Osteocyte (in vitro differentiated cells): ENCODE data around the gene ERVV-1. TPM values are rescaled to one million over a fixed set of nuclear protein-coding genes. Genes with fewer than 3 reads are reported as not detected.
"Not testable (repeated sequence)": the region's sequence is repeated elsewhere in the genome, so short reads cannot be mapped to it uniquely, and the experiment has no call there.

Source experiments
- DNase-seq: peaks from one replicate; pipeline ENCODE4 v3.0.0; 2021; ENCODE audit warnings: mixed read lengths; ENCODE audit not compliant: unreplicated experiment; ENCODE audit errors: extremely low spot score
- H3K27ac Mint-ChIP-seq: one replicate; pipeline ENCODE4 v1.8.0; 2021; ENCODE audit warnings: mild to moderate bottlenecking, mixed read lengths; ENCODE audit not compliant: unreplicated experiment
- H3K27me3 Mint-ChIP-seq: one replicate; pipeline ENCODE4 v1.8.0; 2021; ENCODE audit warnings: mixed read lengths; ENCODE audit not compliant: unreplicated experiment
- H3K36me3 Mint-ChIP-seq: one replicate; pipeline ENCODE4 v1.8.0; 2021; ENCODE audit warnings: mixed read lengths; ENCODE audit not compliant: unreplicated experiment
- H3K4me1 Mint-ChIP-seq: one replicate; pipeline ENCODE4 v1.8.0; 2021; ENCODE audit warnings: mixed read lengths; ENCODE audit not compliant: unreplicated experiment
- H3K4me3 Mint-ChIP-seq: one replicate; pipeline ENCODE4 v1.8.0; 2021; ENCODE audit warnings: mild to moderate bottlenecking, moderate library complexity, mixed read lengths; ENCODE audit not compliant: unreplicated experiment
- H3K9me3 Mint-ChIP-seq: one replicate; pipeline ENCODE4 v1.8.0; 2021; ENCODE audit warnings: mixed read lengths; ENCODE audit not compliant: unreplicated experiment
- total RNA-seq: library from RNA; stranded (reverse); gene quantifications from 2 replicates; pipeline ENCODE4 v1.2.1, GENCODE V29; 2021
- TF ChIP-seq, protein P1 (sequence below): fragments of 200-600 bp; sonication (generic); IDR thresholded peaks from 2 replicates; pipeline ENCODE4 v1.5.0; 2021; ENCODE audit warnings: antibody characterized with exemption, mild to moderate bottlenecking, moderate library complexity

Gene ERVV-1
- total RNA-seq, 1 donor from 2014 or later, result not detected

DNA sequence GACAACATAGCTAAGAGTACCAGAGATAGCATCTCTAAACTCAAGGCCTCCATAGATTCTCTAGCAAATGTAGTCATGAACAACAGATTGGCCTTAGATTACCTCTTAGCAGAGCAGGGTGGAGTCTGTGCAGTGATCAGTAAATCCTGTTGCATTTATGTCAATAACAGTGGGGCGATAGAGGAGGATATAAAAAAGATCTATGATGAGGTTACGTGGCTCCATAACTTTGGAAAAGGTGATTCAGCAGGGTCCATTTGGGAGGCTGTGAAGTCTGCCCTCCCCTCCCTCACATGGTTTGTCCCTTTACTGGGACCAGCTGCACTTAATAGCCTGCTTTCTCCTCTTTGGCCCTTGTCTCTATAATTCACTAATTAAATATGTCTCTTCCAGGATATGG is 1.4 kb downstream of the ERVV-1 start:
- H3K36me3 Mint-ChIP-seq, result no peaks in the 10 kb centered on the region
- H3K4me3 Mint-ChIP-seq, result no peak overlapping the region
- H3K9me3 Mint-ChIP-seq, result peaks cover 19% of the 10 kb centered on the region
- no peak for DNase-seq
- no peaks in the 10 kb centered on the region for H3K27me3 Mint-ChIP-seq
- TF ChIP-seq, protein P1, sequence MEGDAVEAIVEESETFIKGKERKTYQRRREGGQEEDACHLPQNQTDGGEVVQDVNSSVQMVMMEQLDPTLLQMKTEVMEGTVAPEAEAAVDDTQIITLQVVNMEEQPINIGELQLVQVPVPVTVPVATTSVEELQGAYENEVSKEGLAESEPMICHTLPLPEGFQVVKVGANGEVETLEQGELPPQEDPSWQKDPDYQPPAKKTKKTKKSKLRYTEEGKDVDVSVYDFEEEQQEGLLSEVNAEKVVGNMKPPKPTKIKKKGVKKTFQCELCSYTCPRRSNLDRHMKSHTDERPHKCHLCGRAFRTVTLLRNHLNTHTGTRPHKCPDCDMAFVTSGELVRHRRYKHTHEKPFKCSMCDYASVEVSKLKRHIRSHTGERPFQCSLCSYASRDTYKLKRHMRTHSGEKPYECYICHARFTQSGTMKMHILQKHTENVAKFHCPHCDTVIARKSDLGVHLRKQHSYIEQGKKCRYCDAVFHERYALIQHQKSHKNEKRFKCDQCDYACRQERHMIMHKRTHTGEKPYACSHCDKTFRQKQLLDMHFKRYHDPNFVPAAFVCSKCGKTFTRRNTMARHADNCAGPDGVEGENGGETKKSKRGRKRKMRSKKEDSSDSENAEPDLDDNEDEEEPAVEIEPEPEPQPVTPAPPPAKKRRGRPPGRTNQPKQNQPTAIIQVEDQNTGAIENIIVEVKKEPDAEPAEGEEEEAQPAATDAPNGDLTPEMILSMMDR, result no peak
- no peaks in the 10 kb centered on the region for H3K4me1 Mint-ChIP-seq
- no peak overlapping the region for H3K27ac Mint-ChIP-seq

DNA sequence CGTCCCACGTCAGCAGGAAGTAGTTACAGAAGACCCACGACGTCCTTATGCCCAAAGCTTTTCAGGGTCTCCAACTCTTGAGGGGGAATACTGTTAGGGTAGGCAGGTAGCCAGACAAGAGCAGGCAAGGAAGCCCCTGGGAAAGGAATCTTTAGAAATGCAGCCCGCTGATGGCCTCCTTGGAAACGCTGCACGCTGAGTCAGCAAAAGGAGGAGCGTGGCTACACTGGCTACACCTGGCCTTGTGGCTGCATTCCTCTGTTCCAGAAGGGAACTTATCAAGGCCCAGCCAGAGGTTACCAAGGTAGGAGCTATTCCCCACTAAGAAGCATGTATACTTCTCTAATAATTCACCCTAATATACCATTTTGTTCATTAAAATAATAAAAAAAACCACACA is 2.0 kb downstream of the ERVV-1 start:
- Mint-ChIP-seq H3K4me3 (no peak overlapping the region), H3K4me1 (no peaks in the 10 kb centered on the region), H3K9me3 (peaks cover 23% of the 10 kb centered on the region), H3K27ac (no peak overlapping the region), H3K36me3 (no peaks in the 10 kb centered on the region), H3K27me3 (no peaks in the 10 kb centered on the region)
- DNase-seq, result no peak
- TF ChIP-seq, protein P1, result no peak

GRCh38 chr19:53019684-53020083 is 6.0 kb downstream of the ERVV-1 start:
- TF ChIP-seq, protein P1, result no peak
- H3K27me3 Mint-ChIP-seq, result no peaks in the 10 kb centered on the region
- H3K36me3 Mint-ChIP-seq, result no peaks in the 10 kb centered on the region
- DNase-seq, result no peak
- peaks cover 18% of the 10 kb centered on the region for H3K9me3 Mint-ChIP-seq
- no peaks in the 10 kb centered on the region for H3K4me1 Mint-ChIP-seq
- H3K4me3 Mint-ChIP-seq, result no peak overlapping the region
- no peak overlapping the region for H3K27ac Mint-ChIP-seq

- not testable (repeated sequence) for H3K4me1 Mint-ChIP-seq, H3K4me3 Mint-ChIP-seq, H3K27me3 Mint-ChIP-seq, DNase-seq, H3K36me3 Mint-ChIP-seq, H3K27ac Mint-ChIP-seq
- peaks cover 14% of the 10 kb centered on the region for H3K9me3 Mint-ChIP-seq
These were observed 14.6 kb downstream of the ERVV-1 start for GRCh38 chr19:53028306-53028705.

DNA sequence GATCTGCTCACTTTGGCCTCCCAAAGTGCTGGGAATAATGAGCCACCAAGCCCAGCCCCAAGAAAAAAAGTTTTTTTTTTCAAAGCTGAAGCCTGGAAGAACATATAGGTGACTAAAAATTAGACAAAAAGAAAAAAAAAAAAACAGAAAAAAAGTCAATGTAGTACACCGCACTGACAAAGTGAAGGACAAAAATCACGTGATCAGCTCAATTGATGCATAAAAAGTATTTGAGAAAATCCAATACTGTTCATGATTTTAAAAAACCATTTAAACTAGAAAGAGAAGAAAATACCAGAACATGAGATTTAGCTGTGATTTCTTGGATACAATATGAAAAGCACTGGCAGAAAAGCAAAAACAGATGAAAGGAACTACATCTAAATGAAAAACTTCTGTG is 20.3 kb downstream of the ERVV-1 start:
- Mint-ChIP-seq H3K4me3 (no peak overlapping the region), H3K4me1 (peaks cover 10% of the 10 kb centered on the region), H3K9me3 (peaks cover 25% of the 10 kb centered on the region), H3K27me3 (no peaks in the 10 kb centered on the region), H3K36me3 (peaks cover 2% of the 10 kb centered on the region), H3K27ac (no peak overlapping the region)
- no peak for DNase-seq
- TF ChIP-seq, protein P1, result no peak
